HL-60 (cell line): ENCODE results near the gene RAET1L.

ENCODE experiments used
- GABPA ChIP-seq: IDR thresholded peaks from 2 replicates; pipeline ENCODE4 v1.6.1; 2012; ENCODE audit warnings: low read depth
- POLR2AphosphoS5 ChIP-seq: IDR thresholded peaks from 2 replicates; pipeline ENCODE4 v1.6.1; 2012; ENCODE audit warnings: low read depth
- SPI1 ChIP-seq: IDR thresholded peaks from 2 replicates; pipeline ENCODE4 v1.6.1; 2012; ENCODE audit warnings: low read depth, mild to moderate bottlenecking, borderline replicate concordance
- TF ChIP-seq, protein P1 (sequence below): IDR thresholded peaks from one replicate; pipeline ENCODE4 v1.5.1; 2011; ENCODE audit warnings: low read length, control low read depth, inconsistent platforms; ENCODE audit not compliant: insufficient read depth
- TF ChIP-seq, protein P2 (sequence below): IDR thresholded peaks from 2 replicates; pipeline ENCODE4 v1.6.1; 2012; ENCODE audit warnings: low read depth; ENCODE audit not compliant: insufficient replicate concordance

DNA sequence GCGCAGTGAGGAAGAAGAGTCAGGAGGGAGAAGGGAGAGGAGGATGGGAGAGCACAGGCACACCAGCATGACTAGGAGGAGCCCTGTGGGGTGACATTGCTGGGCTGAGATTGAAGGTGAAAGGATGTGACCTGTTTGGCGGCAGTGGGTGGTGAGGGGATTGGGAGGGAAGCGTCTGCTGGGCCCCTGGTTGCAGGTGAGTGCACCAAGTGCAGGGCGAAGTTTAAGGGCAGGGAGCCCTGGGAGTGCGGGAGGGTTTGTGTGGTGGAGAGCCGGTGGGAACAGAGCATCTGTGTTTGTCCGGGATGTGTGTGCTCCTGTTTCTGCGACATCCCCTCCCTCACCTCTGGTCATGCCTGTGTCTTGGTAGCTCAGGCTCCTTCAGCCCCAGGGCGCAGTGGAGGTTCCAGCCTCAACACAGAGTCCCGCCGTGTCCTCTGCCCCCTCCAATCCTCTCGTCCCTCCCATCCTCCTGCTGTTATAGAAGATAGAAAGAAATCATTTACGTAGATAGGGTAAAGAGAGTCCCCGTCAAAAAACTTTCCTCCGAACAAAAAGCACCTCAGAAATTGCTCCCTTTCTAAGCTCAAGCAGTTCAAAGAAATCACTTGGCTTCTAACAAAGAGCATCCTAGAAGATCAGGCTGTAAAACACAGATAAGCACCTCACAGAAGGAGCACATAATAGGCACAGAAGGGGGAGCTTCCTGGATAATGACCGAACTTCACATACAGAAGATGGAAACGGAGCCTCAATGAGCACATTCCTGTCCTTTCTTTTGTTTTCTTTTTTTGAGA is 36.6 kb downstream of the RAET1L start:
- TF ChIP-seq, protein P1, sequence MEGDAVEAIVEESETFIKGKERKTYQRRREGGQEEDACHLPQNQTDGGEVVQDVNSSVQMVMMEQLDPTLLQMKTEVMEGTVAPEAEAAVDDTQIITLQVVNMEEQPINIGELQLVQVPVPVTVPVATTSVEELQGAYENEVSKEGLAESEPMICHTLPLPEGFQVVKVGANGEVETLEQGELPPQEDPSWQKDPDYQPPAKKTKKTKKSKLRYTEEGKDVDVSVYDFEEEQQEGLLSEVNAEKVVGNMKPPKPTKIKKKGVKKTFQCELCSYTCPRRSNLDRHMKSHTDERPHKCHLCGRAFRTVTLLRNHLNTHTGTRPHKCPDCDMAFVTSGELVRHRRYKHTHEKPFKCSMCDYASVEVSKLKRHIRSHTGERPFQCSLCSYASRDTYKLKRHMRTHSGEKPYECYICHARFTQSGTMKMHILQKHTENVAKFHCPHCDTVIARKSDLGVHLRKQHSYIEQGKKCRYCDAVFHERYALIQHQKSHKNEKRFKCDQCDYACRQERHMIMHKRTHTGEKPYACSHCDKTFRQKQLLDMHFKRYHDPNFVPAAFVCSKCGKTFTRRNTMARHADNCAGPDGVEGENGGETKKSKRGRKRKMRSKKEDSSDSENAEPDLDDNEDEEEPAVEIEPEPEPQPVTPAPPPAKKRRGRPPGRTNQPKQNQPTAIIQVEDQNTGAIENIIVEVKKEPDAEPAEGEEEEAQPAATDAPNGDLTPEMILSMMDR, result no peak
- TF ChIP-seq, protein P2, sequence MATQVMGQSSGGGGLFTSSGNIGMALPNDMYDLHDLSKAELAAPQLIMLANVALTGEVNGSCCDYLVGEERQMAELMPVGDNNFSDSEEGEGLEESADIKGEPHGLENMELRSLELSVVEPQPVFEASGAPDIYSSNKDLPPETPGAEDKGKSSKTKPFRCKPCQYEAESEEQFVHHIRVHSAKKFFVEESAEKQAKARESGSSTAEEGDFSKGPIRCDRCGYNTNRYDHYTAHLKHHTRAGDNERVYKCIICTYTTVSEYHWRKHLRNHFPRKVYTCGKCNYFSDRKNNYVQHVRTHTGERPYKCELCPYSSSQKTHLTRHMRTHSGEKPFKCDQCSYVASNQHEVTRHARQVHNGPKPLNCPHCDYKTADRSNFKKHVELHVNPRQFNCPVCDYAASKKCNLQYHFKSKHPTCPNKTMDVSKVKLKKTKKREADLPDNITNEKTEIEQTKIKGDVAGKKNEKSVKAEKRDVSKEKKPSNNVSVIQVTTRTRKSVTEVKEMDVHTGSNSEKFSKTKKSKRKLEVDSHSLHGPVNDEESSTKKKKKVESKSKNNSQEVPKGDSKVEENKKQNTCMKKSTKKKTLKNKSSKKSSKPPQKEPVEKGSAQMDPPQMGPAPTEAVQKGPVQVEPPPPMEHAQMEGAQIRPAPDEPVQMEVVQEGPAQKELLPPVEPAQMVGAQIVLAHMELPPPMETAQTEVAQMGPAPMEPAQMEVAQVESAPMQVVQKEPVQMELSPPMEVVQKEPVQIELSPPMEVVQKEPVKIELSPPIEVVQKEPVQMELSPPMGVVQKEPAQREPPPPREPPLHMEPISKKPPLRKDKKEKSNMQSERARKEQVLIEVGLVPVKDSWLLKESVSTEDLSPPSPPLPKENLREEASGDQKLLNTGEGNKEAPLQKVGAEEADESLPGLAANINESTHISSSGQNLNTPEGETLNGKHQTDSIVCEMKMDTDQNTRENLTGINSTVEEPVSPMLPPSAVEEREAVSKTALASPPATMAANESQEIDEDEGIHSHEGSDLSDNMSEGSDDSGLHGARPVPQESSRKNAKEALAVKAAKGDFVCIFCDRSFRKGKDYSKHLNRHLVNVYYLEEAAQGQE, result no peak
- TF ChIP-seq POLR2AphosphoS5 (no peak), GABPA (no peak), SPI1 (no peak)
